LNCaP clone FGC (cell line): ENCODE measurements around the gene MYLK3.

Source experiments
- DNase-seq: peaks from one replicate; pipeline ENCODE4 v3.0.0-alpha.2; 2011; ENCODE audit warnings: low read depth
- H3K4me3 ChIP-seq: 2 replicates; pipeline ENCODE4 v1.5.1; 2011; ENCODE audit warnings: mild to moderate bottlenecking, low read depth, low read length, control low read depth
- CTCF ChIP-seq: IDR thresholded peaks from 2 replicates; pipeline ENCODE4 v1.5.1; 2012; ENCODE audit warnings: mild to moderate bottlenecking; ENCODE audit not compliant: control insufficient read depth, insufficient read depth; ENCODE audit errors: extremely low read depth

MYLK3 gene

DNA sequence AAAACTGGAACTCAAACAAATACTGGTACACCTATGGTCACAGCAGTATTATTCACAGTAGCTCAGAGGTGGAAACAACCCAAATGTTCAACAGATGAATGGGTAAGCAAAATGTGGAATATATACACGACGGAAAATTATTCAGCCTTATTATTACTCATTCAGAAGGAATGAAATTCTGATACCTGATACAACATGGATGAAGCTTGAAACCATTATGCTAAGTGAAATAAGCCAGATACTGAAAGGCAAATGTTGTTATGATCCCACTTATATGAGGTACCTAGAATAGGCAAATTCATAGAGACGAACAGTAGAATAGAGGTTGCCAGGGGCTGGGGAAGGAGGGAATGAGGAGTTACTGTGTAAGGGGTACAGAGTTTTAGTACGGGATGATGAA, 27.1 kb upstream of the MYLK3 start:
- DNase-seq: no peak
- TF ChIP-seq CTCF: no peak
- H3K4me3 ChIP-seq: no peak overlapping the region

GRCh38 chr16:46774743-46775177, 26.6 kb upstream of the MYLK3 start:
- no peak overlapping the region for H3K4me3 ChIP-seq
- DNase-seq: no peak
- TF ChIP-seq CTCF: no peak

DNA sequence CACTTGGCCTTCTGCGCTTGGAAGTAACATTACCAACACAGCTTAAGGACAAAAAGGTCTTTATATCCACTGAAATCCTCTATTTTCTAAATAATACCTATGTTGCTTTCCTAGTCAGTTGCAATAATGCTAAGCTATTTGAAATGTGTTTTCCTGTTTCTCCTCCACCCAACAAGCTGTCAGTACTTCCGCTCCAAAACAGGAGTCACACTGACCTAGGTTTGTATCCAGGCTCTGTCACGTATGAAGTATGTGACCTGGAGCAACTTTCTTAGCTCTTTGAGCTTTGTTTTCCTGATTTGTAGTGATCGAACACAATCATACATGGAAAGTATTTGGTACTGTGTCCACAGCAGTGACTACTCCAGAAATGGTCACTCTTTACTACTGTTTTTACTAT, 24.3 kb upstream of the MYLK3 start:
- H3K4me3 ChIP-seq: no peak overlapping the region
- no peak for TF ChIP-seq CTCF
- no peak for DNase-seq

- TF ChIP-seq CTCF: no peak
- no peak overlapping the region for H3K4me3 ChIP-seq
- DNase-seq: no peak
Observed at GRCh38 chr16:46768809-46769208, 20.7 kb upstream of the MYLK3 start.

DNA sequence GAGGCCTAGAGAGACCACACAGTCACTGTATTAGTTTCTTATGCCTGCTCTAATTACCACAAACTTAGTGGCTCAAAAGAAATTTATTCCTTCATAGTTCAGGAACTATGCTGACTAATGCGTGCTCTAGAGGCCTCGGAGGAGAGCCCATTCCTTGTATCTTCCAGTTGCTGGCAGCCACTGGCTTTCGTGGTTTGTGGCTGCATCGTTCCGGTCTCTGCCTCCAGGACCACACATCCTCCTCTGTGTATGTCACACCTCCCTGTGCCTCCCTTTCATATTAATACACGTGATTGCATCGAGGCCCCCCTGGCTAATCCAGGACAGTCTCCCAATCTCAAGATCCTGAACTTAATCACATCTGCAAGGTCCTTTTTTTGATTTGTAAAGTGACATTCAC, 16.9 kb upstream of the MYLK3 start:
- no peak for DNase-seq
- TF ChIP-seq CTCF: no peak
- no peak overlapping the region for H3K4me3 ChIP-seq

GRCh38 chr16:46763147-46763546, 15.0 kb upstream of the MYLK3 start:
- no peak for DNase-seq
- H3K4me3 ChIP-seq: no peak overlapping the region
- TF ChIP-seq CTCF: no peak

DNA sequence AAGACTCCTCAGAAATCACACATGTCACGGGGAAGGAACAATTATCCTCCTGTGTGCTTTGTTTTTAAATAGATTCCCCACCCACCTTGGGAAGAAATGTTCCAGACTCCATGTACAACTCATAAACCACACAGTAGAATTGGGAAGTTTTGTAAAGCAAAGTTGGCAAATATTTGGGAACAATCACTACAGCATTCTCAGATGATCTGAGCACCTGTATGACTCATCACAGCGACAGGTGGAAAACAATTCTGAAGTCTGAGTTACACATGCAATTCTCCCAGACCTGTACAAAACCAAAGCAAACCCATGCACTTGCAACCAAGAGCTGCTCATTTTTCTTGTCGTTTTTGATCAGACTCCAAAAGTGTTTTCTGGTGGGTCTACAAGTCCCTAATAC, 14.4 kb upstream of the MYLK3 start:
- peak; percentile 75 for DNase-seq
- TF ChIP-seq CTCF: no peak
- no peak overlapping the region for H3K4me3 ChIP-seq
